Gastroesophageal sphincter (tissue), 3 donors: ENCODE results near the gene ABCC1.

ENCODE experiments used
- CTCF ChIP-seq, 4 experiments: fragments of 200-600 bp in 2 of 4; fragments of 450-650 bp in 2 of 4; sonication (generic) in 1 of 4; IDR thresholded peaks; one replicate each; pipeline ENCODE4 v1.5.1; 2017 to 2019; ENCODE audit warnings: antibody characterized with exemption in 4 of 4, mild to moderate bottlenecking in 2 of 4, moderate library complexity in 2 of 4
- POLR2A ChIP-seq, 2 donors: fragments of 450-650 bp; IDR thresholded peaks; one replicate each; pipeline ENCODE4 v1.6.1; 2017; ENCODE audit warnings: antibody characterized with exemption in 2 of 2, mild to moderate bottlenecking in 2 of 2, moderate library complexity in 1 of 2

GRCh38 chr16:16163571-16163970 is 214.2 kb downstream of the ABCC1 start:
- TF ChIP-seq CTCF (IDR thresholded peaks at IDR 0.05) (no peak), POLR2A (IDR thresholded peaks at IDR 0.05) (no peak)
